ENCODE measurements around the gene SCN2A.

Gene SCN2A

DNA sequence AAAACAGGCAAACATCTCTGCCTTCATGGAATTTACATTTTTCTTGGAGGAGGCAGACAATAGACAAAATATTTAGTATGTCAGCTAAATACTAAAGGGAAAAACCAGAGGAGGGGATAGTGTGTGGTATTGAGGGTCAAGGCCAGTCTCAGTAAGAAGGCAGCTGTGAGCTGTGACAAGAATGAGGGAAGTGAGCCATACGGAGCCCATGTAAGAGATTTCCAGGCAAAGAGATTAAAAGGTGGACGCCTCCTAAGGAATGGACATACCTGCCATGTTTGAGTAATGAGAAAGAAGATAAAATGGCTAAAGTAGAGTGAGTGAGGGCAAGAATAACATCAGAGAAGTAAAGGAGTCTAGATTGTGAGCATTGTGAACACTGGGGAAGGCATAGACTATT lies 2.2 kb upstream of the SCN2A start:
- TF ChIP-seq, protein P1, sequence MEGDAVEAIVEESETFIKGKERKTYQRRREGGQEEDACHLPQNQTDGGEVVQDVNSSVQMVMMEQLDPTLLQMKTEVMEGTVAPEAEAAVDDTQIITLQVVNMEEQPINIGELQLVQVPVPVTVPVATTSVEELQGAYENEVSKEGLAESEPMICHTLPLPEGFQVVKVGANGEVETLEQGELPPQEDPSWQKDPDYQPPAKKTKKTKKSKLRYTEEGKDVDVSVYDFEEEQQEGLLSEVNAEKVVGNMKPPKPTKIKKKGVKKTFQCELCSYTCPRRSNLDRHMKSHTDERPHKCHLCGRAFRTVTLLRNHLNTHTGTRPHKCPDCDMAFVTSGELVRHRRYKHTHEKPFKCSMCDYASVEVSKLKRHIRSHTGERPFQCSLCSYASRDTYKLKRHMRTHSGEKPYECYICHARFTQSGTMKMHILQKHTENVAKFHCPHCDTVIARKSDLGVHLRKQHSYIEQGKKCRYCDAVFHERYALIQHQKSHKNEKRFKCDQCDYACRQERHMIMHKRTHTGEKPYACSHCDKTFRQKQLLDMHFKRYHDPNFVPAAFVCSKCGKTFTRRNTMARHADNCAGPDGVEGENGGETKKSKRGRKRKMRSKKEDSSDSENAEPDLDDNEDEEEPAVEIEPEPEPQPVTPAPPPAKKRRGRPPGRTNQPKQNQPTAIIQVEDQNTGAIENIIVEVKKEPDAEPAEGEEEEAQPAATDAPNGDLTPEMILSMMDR (IDR thresholded peaks at IDR 0.05; ENCODE audit: poor library complexity, severe bottlenecking), result no peak
- no peak for DNase-seq (ENCODE audit: low spot score)
- H3K9me3 ChIP-seq (ENCODE audit: severe bottlenecking), result no peaks in the 10 kb centered on the region
- H3K4me3 ChIP-seq (ENCODE audit: severe bottlenecking), result no peak overlapping the region
- no peaks in the 10 kb centered on the region for H3K4me1 ChIP-seq (ENCODE audit: insufficient read depth, poor library complexity, severe bottlenecking)
- no peak overlapping the region for H3K27ac ChIP-seq (ENCODE audit: poor library complexity, severe bottlenecking)
- H3K36me3 ChIP-seq (ENCODE audit: low read depth), result no peaks in the 10 kb centered on the region
- no peak for ATAC-seq (ENCODE audit: low read depth)
- H3K27me3 ChIP-seq (ENCODE audit: insufficient read depth, poor library complexity, severe bottlenecking), result no peaks in the 10 kb centered on the region

DNA sequence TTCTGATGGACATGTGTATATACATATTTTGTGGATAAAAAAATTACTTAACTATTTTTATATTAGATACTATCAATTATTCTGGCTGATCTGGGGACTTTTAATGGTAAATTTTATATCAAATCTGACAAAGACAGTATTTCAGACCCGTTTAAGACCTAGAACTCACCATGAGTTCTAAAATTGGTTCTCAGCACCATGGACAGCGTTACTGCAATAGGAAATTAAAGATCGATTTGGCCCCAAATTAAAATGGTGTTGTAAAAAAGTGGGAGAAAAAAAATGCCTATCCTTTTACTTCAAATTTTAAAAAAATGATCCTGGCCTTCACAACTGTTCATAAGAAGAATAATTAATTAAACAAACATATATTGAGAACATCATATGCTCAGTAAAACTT lies 919 bp upstream of the SCN2A start:
- Histone ChIP-seq H3K36me3 (ENCODE audit: low read depth) (no peaks in the 10 kb centered on the region), H3K4me1 (ENCODE audit: insufficient read depth, poor library complexity, severe bottlenecking) (no peaks in the 10 kb centered on the region), H3K4me3 (ENCODE audit: severe bottlenecking) (no peak overlapping the region), H3K27ac (ENCODE audit: poor library complexity, severe bottlenecking) (no peak overlapping the region), H3K9me3 (ENCODE audit: severe bottlenecking) (no peaks in the 10 kb centered on the region), H3K27me3 (ENCODE audit: insufficient read depth, poor library complexity, severe bottlenecking) (no peaks in the 10 kb centered on the region)
- TF ChIP-seq, protein P1 (IDR thresholded peaks at IDR 0.05; ENCODE audit: poor library complexity, severe bottlenecking), result no peak
- no peak for DNase-seq (ENCODE audit: low spot score)
- ATAC-seq (ENCODE audit: low read depth), result no peak

DNA sequence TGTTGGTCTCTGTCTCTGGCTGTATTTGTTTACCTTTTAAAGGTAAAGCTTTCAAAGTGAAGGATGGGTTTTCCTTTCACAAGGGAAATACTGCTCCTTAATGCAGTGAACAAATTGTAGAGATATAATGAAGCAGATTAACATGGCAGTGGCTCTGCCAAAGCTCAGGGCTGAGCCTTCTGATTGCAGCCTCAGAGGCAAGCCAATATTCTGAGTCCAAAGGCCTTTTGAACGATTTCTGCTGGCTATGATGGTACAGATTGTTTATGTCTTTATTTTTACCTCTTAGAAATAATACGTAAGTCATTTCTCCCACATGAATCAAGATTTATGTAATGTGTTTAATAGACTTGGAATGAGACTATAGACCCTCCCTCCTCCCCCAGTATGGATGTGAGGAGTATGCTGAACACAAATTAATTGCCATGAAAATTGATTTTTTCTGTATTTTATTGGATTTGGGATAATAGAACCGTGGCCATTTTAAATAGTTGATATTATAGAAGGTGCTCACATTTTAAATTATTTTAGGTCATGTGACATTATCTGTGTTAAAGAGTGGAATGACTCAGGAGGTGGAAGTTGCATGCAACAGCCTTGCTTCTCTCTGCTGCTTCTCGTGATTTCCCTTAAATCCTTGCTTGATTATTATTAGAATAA lies 772 bp downstream of the SCN2A start:
- Histone ChIP-seq H3K27me3 (ENCODE audit: insufficient read depth, poor library complexity, severe bottlenecking) (no peaks in the 10 kb centered on the region), H3K4me1 (ENCODE audit: insufficient read depth, poor library complexity, severe bottlenecking) (no peaks in the 10 kb centered on the region), H3K4me3 (ENCODE audit: severe bottlenecking) (no peak overlapping the region), H3K36me3 (ENCODE audit: low read depth) (no peaks in the 10 kb centered on the region), H3K27ac (ENCODE audit: poor library complexity, severe bottlenecking) (no peak overlapping the region), H3K9me3 (ENCODE audit: severe bottlenecking) (no peaks in the 10 kb centered on the region)
- TF ChIP-seq, protein P1 (IDR thresholded peaks at IDR 0.05; ENCODE audit: poor library complexity, severe bottlenecking), result no peak
- ATAC-seq (ENCODE audit: low read depth) (no peak), DNase-seq (ENCODE audit: low spot score) (no peak)

DNA sequence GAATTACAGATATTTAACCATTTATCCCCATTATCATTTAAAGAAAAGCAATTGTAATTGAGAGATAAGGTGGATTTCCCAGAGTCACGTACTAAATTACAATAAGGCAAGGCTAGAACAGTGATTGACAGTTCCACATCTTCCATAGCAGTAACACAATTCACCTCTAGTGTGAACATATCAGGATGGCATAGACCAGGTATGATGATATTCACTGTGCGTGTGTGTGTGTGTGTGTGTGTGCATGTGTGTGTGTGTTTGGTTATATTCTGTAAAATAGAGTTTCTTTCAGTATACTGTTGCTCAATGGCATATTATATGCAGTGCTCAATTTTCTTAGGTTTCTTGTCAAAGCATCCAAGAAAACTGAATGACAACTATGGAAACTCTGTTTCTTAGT lies 1.7 kb downstream of the SCN2A start:
- H3K4me3 ChIP-seq (ENCODE audit: severe bottlenecking), result no peak overlapping the region
- no peak for ATAC-seq (ENCODE audit: low read depth)
- no peak overlapping the region for H3K27ac ChIP-seq (ENCODE audit: poor library complexity, severe bottlenecking)
- no peaks in the 10 kb centered on the region for H3K27me3 ChIP-seq (ENCODE audit: insufficient read depth, poor library complexity, severe bottlenecking)
- no peaks in the 10 kb centered on the region for H3K9me3 ChIP-seq (ENCODE audit: severe bottlenecking)
- H3K36me3 ChIP-seq (ENCODE audit: low read depth), result no peaks in the 10 kb centered on the region
- no peaks in the 10 kb centered on the region for H3K4me1 ChIP-seq (ENCODE audit: insufficient read depth, poor library complexity, severe bottlenecking)
- no peak for DNase-seq (ENCODE audit: low spot score)
- TF ChIP-seq, protein P1 (IDR thresholded peaks at IDR 0.05; ENCODE audit: poor library complexity, severe bottlenecking), result no peak

DNA sequence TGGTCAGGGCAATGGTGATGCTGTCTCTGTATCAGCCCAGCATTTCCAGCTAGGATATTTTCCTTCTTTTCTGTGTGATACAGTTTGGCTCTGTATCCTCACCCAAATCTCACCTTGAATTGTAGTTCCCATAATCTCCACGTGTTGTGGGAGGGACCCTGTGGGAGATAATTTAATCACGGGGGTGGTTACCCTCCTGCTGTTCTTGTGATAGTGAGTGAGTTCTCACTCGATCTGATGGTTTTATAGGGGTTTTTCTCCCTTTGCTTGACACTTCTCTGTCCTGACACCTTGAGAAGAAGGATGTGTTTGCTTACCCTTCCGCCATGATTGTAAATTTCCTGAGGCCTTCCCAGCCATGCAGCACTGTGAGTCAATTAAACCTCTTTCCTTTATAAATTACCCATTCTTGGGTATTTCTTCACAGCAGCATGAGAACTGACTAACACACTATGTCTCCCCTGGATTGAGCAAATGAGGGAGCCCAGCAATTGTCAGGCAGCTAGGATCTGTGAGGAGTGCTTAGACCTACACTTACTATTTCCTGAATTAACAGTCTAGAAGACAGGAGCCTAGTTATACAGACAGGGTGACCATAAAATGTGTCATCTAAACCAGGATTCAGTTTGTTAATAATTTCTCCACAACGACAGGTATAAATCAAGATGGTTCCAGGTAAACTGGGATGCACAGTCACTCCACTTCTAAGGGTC lies 6.0 kb downstream of the SCN2A start:
- TF ChIP-seq, protein P1 (IDR thresholded peaks at IDR 0.05; ENCODE audit: poor library complexity, severe bottlenecking), result no peak
- H3K9me3 ChIP-seq (ENCODE audit: severe bottlenecking), result no peaks in the 10 kb centered on the region
- no peaks in the 10 kb centered on the region for H3K36me3 ChIP-seq (ENCODE audit: low read depth)
- H3K27ac ChIP-seq (ENCODE audit: poor library complexity, severe bottlenecking), result no peak overlapping the region
- no peaks in the 10 kb centered on the region for H3K27me3 ChIP-seq (ENCODE audit: insufficient read depth, poor library complexity, severe bottlenecking)
- no peak overlapping the region for H3K4me3 ChIP-seq (ENCODE audit: severe bottlenecking)
- no peak for DNase-seq (ENCODE audit: low spot score)
- ATAC-seq (ENCODE audit: low read depth), result no peak
- H3K4me1 ChIP-seq (ENCODE audit: insufficient read depth, poor library complexity, severe bottlenecking), result no peaks in the 10 kb centered on the region
